DMS 273 (cell line): ENCODE measurements around the gene PEX5.
"Not testable (repeated sequence)": the region's sequence is repeated elsewhere in the genome, so short reads cannot be mapped to it uniquely, and the experiment has no call there.

ENCODE experiments used
- DNase-seq: peaks from one replicate; lab custom pipeline; 2025; ENCODE audit not compliant: unreplicated experiment; lab: John Stamatoyannopoulos, UW

Gene PEX5

DNA sequence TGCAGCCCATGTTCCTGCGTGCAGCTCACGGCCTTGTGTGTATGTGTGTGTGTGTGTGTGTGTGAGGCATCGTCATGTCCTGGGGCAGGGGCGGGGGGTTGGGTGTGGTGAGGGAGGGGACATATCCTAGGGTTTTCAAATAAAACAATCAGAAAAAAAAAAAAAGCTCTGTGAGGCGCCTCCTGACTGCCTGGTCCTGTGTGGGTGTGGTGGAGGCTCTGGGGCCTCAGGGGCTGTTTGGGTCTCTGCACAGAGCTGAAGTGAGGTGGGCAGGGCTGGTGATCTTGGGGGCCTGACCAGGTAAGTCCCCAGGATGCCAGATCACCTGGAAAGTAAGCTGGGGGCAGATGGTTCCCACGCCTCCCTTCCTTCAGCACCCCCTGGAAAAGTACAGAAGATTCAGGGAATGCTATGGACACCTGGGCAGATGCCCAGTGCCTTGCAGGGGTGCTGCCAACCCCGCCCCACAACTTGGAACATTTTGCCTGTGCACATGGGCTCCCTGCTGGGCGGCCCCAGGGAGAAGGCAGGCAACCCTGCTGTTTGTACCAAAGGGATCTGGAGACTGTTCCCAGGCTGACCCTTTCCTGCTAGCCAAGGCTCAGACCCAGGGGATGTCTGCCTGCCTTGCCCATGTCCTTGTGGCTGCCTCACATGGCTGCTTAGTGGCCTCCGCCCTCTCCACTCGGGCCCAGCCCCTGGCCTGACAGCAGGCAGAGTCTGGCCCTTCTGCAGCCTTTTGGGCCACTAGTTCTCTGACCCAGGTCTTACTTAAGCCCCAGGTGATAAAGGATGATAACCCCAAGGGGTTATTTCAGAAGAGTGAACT, 30.5 kb upstream of the PEX5 start:
- DNase-seq, result no peak

DNA sequence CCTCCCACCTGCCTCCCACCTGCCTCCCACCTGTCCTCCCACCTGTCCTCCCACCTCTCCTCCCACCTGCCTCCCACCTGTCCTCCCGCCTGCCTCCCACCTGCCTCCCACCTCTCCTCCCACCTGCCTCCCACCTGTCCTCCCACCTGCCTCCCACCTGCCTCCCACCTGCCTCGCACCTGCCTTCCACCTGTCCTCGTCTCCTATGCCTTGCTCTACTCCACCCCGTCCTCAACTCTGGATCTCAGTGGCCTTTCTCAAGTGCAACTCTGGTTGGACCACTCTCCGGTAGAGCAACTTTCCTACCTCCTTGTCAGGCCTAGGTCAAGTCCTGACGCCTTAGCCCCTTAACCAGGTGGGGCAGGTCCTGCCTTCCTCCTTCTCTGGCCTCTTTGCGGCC, 29.3 kb upstream of the PEX5 start:
- DNase-seq, result no peak

DNA sequence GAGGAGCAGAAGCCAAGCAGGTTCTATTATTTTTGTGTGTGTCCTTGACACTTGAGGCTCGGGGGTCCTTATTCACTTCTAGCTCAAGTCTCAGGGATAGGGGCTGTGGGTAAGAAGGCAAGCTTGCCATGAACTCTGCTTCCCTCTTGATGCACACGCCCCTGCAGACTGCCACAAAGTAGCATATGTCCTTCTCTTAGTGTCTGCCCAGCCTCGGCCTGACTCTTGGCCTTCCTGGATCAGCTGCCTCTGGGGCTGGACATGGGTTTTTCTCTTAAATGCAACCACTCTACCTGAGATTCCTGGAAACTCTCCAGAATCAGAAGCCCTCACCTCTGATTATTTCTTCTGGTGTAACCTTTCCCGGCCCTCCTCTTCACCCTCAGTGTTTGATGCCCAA, 28.2 kb upstream of the PEX5 start:
- no peak for DNase-seq

DNA sequence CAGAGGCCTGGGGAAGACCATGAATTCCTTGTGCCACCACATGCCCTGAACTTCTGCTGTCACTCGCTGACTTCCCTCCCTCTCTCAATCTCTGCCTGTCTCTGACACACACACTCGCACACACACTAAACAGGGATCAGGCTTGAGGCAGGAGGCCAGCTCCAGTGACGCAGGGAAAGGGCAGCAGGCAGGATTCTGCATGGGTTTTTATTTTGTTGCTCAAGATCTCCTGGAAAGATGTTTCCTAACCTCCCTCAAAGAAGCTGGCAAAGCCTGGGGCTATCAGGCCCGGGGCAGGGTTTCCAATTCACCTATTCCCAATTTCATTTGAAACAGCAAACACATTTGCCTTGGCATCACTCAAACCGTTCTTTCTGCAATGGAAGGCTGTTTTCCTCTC, 27.7 kb upstream of the PEX5 start:
- no peak for DNase-seq

DNA sequence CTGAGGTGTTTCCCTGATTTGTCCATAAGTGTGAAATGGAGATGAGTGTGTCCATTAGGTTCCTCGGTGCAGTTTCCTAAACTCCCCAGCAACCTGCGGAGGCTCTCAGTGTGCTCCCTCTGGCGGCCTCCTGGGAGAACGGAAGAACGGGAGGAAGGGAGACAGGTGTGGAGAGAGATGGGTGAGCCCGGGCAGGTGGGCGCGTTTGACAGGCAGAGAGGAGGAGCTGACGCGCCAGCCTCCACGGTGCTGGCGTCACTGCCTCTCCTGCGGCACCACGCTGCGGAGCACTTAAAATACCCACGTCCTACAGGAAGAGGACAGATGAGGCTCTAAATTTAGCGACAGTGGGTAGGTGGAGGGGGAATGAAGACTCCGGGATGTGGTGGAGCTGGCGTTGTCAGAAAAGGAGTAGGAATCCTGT, 26.8 kb upstream of the PEX5 start:
- peak; percentile 60 for DNase-seq

DNA sequence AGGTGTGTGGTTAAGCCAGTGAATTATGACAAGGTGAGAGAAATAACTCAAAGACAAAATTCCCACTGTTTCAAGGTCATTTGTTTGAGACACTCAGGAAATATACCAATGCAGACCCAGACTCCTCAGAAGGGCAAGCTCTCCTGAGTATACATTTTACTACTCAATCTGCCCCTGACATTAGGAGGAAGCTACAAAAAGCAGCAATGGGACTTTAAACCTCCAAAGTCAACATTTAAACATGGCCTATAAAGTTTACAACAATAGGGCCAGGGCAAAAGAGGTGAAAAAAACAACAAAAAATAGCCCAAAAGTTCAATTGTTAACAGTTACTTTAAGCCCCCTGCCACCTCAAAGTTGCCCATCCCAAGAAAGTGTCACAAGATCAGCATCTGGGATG, 19.5 kb upstream of the PEX5 start:
- no peak for DNase-seq

DNA sequence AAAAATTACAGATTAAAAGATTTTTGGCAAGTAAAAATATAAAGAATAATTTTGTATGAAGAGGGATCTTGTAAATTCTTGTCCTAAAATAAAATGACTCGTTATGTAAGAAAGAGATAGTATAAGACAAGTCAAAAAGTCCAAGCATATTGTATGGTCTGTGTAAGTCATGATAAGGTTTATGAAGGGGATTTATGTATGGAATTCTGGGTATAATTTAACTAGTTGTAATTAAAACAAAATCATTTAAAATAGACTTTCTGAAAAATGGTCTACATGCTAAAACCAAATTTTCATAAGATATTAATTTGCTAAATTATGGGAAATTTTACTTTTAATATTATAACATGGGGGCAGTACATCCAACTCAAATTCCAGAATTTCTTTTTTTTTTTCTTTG, 17.6 kb upstream of the PEX5 start:
- peak; percentile 4 for DNase-seq

DNA sequence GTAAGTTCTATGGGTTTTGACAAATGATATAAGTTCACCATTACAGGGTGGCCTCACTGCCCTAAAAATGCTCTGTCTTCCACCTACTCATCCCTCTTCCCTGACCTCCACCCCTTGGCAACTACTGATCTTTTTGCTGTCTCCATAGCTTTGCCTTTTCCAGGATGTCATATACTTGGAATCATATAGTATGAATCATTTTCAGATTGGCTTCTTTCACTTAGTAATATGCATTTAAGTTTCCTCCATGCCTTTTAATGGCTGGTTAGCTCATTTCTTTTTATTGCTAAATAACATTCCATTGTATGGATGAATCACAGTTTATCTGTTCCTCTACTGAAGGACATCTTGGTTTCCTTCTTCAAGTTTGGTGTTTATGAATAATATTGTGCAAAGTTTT, 14.0 kb upstream of the PEX5 start:
- no peak for DNase-seq

DNA sequence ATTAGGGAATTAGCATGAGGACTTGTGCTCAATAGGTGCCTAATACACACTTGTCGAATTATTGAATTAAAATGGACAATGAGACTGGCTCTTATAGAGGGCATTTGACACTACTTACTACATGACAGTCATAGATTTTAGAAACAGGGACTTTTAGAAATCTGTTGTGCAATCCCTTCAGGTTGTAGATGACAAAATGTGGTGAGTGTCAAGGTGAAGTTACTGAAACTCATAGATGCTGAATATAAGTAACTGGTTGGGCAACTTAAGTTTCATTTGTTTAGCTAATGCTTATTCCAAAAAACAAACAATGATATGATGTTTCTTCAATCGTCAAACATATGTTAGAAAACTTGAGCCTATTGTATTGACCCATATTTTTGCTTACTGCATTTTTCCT, 12.9 kb upstream of the PEX5 start:
- DNase-seq, result no peak

DNA sequence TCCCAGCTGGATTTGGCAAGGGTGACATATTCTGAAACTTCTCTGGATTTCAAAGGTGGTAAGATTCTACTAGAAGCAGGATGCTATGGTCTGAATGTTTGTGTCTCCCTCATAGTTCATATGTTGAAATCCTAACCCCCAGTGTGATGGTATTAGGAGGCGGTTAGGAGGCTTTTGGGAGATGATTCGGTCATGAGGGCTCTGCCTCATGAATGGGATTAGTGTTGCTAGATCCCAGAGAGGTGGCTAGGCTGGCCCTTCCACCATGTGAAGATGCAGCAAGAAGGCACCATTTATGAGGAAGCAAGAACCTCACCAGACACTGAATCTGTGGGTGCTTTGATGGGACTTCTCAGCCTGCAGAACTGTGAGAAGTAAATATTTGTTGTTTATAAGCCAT, 11.0 kb upstream of the PEX5 start:
- no peak for DNase-seq

DNA sequence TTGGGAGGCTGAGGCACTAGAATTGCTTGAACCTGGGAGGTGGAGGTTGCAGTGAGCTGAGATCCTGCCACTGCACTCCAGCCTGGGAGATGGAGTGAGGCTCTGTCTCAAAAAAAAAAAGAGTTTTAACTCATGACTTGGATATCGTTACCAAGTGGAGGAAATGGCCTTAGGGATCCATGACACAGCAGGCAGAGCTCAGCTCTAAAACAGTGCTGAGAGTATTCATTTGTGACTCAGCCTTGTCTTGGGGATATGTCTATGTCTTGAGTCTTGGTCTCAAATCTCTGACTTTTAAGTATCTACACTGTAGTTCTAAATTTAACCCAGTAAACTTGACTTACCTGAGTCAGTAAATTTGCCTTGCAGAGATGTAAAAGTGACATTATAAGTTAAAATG, 8.8 kb upstream of the PEX5 start:
- DNase-seq, result no peak

DNA sequence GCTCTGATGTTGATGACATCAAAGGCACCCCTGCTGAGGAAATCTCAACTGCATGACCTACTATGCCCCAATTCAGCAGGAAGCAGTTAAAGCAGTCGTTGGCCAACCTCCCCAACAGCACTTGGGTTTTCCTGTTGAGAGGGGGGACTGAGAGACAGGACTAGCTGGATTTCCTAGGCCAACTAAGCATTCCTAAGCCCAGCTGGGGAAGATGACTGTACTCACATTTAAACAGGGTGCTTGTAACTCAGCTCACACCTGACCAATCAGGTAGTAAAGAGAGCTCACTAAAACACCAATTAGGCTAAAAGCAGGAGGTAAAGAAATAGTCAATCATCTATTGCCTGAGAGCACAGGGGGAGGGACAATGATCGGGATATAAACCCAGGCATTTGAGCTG, 3.4 kb upstream of the PEX5 start:
- DNase-seq, result not testable (repeated sequence)

DNA sequence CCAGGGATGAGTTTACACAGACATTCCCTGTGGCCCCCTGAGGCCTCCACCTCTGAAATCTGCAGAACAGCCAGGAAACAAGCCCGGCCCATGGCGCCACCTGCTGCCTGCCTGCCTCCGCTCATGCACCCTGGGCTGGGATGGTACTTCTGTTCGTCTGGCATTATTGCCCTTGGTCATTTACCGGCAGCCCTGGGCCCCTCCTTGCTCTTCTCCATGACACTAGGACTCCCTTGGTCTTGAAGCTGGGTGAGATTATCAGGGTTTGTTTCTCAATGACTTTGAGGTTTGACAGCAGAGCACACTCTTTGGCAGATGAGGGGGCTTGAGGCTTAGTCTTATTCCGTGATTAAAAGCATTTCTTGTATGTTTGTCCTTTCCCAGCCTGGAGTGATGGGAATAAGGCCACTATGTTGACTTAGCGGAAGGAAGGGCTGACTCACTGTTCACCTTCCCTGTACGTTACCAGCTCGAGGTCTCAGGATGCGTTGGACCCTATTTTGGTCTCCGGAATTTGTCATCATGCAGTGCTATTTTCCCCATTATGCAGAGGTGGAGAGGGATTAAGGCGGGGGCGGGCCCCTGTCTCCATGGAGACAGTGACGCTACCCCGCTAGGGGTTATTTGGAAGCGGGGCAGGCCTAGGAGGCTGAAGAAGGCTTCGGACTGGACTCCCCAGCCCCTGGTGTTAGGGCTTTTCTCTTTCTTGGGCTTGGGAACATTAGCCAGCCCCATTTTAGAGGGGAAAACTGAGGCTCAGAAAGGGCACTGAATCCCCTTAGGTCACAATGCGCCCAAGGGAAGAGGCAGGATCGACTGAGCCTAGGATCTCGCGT, 706 bp upstream of the PEX5 start:
- DNase-seq, result peak; percentile 74

DNA sequence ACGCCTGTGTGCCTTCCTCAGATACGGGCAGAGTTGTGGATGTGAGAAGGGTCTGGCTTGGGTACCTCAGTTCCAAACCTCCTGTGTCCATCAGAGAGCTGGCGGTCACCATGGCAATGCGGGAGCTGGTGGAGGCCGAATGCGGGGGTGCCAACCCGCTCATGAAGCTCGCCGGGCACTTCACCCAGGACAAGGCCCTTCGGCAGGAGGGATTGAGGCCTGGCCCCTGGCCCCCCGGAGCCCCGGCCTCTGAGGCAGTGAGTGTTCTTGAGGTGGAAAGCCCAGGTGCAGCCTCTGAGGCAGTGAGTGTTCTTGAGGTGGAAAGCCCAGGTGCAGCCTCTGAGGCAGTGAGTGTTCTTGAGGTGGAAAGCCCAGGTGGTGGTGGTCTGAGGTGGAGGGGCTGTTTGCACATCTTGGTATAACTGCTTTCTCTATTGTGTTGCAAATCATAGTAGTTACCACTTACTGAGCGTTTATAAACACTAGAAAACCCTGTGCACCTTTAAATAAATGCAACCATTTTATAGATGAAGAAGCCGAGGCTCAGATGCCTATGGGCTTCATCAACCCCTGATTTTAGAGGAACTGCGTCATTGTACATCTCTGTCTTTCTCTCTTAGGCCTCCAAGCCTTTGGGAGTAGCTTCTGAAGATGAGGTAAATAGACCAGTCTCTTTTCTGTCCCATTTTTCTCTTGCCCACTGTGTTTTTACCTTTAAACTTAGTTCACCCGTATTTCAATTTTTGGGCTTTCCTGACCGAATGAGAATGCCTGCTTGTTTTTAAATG, 976 bp downstream of the PEX5 start:
- peak; percentile 41 for DNase-seq

DNA sequence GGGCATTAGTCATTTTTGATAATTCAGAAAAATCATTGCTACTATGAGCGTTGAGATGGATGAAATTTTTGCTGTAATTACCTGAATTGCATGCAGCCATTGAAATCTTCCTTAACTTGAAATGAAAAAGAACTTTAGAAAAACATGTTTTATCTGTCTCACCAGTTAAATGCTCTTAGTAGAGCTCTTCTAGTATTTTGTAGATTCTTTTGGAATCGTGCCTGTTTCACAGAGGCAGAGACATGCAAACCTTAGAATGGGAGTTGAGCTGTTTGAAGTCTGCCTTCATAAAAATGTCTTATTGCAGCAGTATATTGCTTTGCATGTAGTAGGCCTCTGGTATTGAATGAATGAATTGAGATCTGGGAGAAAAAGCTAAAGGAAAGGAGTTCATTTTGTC, 4.2 kb downstream of the PEX5 start:
- DNase-seq, result no peak

DNA sequence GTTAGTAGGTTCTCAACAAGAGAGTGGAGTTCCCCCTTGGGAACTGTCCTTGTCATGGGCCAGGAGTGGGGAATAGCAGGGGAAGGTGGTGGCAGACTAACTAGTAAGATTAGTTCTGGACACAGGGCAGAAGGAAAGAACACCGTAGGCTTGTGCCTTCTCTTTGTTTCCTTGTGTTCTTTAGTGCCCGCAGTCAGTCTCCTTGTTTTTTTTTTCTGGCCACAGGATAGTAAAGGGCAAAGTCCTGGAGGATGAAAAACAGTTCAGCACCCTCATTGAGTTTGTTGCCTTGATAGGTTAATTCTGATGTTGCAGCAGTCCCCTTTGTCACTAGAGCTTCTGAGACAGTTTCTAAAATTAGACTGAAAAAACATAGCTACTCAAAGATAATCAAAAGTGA, 8.4 kb downstream of the PEX5 start:
- no peak for DNase-seq

DNA sequence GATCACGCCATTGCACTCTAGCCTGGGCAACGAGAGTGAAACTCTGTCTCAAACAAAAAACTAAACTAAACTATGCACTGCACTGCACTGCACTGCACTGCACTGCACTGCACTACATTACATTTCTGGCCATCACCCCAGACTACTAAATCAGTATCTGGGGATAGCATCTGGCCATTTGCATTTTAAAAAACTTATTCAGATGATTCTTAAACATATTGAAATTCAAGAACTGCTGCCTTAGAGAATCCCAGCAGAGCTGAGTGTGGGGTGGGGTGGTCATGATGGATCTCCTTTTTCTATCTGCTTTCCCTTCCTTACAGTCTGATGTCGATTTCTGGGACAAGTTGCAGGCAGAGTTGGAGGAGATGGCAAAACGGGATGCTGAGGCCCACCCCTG, 13.6 kb downstream of the PEX5 start:
- no peak for DNase-seq

DNA sequence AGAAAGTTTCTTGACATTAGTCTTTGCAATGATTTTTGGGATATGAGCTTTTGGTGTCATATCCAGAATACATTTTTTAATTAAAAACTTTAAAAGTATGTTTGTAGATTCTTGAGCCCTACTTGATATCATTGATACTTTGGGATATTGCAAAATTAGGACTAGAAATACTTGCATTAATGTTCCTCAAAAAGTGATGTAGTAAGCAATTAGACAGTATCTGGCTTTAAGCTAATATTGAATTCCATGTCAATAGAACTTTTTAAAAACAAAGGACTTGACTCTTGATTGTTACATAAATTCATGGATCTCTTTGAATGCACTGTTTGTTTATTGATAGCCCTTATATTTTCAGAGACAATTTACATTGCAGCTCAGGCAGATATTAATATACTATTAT, 15.6 kb downstream of the PEX5 start:
- no peak for DNase-seq

DNA sequence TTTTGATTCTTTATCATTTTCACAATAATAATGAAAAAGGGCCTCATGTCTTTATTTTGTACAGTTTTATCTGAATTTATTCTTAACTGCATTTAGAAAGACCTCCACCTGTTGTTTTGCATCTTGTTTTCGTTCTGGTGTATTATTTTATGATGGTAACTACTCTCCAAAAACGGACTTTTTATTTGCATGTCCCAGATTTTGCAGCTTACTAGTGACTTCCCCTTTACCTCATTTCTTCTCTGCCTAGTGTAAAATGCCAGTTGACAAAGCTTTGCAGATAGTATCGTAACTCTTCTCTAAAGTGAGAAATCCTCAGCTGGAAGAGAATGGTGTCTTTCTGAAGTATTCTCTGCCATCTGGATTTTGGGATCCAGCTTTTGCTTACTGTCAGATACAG, 17.2 kb downstream of the PEX5 start:
- DNase-seq, result no peak

DNA sequence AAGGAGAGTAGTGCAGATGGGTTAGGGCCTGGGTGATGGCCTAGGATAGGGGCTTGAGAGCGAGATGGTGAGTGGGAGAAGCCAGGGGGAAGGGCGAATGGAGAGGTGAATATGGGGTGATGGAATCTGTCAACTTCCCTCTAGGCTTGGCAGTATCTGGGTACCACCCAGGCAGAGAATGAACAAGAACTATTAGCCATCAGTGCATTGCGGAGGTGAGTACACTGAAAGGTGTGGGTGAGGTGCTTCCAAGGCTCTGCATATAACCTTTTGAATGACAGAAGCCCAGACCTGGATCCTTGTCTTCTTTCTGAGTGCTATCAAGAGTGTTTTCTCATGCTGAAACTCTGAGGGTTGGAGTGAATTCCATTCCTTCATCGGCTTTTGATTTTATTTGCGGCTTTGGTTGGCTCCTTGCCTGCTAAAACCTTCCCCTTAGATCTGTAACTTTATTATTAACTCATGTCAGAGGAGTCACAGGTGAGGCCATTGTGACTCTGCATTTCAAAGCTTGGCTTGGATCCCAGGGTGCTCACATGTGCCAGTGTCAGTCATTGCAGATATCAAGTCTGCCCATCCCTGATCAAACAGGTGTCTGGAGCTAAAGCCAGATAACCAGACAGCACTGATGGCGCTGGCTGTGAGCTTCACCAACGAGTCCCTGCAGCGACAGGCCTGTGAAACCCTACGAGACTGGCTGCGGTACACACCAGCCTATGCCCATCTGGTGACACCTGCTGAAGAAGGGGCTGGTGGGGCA, 18.6 kb downstream of the PEX5 start:
- DNase-seq, result no peak

DNA sequence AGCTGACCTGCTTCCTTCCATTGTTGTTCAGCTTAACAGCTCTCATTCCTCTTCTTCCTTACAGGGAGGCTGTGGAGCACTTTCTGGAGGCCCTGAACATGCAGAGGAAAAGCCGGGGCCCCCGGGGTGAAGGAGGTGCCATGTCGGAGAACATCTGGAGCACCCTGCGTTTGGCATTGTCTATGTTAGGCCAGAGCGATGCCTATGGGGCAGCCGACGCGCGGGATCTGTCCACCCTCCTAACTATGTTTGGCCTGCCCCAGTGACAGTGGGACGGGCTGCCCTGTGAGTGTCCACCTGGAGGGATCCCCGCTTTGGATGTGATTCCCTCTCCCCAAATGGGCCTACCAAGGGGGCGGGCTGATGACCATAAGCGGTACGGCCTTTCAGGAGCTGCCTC, 20.5 kb downstream of the PEX5 start:
- DNase-seq, result no peak
